Measurements from ENCODE around the gene TP63. TPM values are rescaled to one million over a fixed set of nuclear protein-coding genes. Genes with fewer than 3 reads are reported as not detected.

TP63 gene
- total and polyA plus RNA-seq, 2 donors (not counting 3 experiments of a cell fraction or from before 2014, with no cell fraction given) = not detected

DNA sequence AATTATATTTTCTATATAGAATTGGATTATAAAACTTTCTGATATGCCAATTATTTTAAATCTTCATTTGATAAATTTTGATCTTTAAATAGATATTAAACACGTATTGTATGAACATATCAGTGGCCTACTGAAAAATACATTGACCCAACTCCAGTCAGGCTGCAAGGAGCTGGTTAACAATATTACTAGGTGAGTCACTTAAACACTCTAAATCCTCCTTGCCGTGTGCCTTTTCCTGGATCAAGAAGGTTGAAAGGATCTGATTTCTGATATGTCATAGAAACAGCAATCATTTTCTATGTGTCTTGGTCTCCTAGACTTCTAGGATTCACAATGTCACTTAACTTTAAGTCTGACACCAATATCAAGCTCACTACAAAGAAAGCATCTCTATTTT lies 123.2 kb downstream of the TP63 start:
- TF ChIP-seq EZH2 (IDR thresholded peaks at IDR 0.05; ENCODE audit: borderline replicate concordance, low read depth, low read length, severe bottlenecking) (no peak), POLR2A (IDR thresholded peaks at IDR 0.05; ENCODE audit: low read depth, low read length) (no peak), GATA2 (IDR thresholded peaks at IDR 0.05; ENCODE audit: insufficient read depth, insufficient read length, low read depth, low read length) (no peak), MYC (IDR thresholded peaks at IDR 0.05; ENCODE audit: low read depth, low read length) (no peak), FOS (IDR thresholded peaks at IDR 0.05; ENCODE audit: borderline replicate concordance, insufficient read depth, low read length) (no peak)
- TF ChIP-seq, protein P1, sequence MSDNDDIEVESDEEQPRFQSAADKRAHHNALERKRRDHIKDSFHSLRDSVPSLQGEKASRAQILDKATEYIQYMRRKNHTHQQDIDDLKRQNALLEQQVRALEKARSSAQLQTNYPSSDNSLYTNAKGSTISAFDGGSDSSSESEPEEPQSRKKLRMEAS (IDR thresholded peaks at IDR 0.05; ENCODE audit: insufficient read depth, insufficient read length) = no peak
- H3K27me3 ChIP-seq (ENCODE audit: control insufficient read depth in 2 of 2, insufficient read depth in 2 of 2, low read length in 2 of 2) = no peaks in the 10 kb centered on the region
- no peak overlapping the region for H3K9ac ChIP-seq (replicated peaks; ENCODE audit: extremely low read depth, insufficient read depth, low read length)
- no TSS peak for BruUV-seq (replicated peaks)
- H3K79me2 ChIP-seq (ENCODE audit: control insufficient read depth, insufficient read depth, low read length) = no peaks in the 10 kb centered on the region
- H3K9me3 ChIP-seq (replicated peaks; ENCODE audit: control insufficient read depth, insufficient read depth, low read length) = no peaks in the 10 kb centered on the region
- no peaks in the 10 kb centered on the region for H3K4me1 ChIP-seq (ENCODE audit: control insufficient read depth, extremely low read depth, insufficient read depth, low read length)
- POLR2A ChIA-PET = no interaction called here
- H3K9me1 ChIP-seq (replicated peaks; ENCODE audit: control insufficient read depth, extremely low read depth, insufficient read depth, low read length) = no peaks in the 10 kb centered on the region
- dilution Hi-C loops (cut with MboI; ENCODE audit: extremely low pct_ligation_motif_present, low sequenced_read_pairs) (no loop called here), intact Hi-C loops (cut with micrococcal nuclease) (no loop called here)
- no peaks in the 10 kb centered on the region for H4K20me1 ChIP-seq (replicated peaks; ENCODE audit: control insufficient read depth, extremely low read depth, insufficient read depth, low read length)
- no peak for DNase-seq (ENCODE audit: low read depth, low spot score)
- H3K36me3 ChIP-seq (ENCODE audit: control insufficient read depth in 2 of 2, extremely low read depth in 1 of 2, insufficient read depth in 2 of 2, low read length in 2 of 2) = no peaks in the 10 kb centered on the region
- no peak overlapping the region for H3K27ac ChIP-seq (ENCODE audit: insufficient read depth, low read depth, low read length)
- no peak overlapping the region for H3K4me2 ChIP-seq (ENCODE audit: insufficient read depth, low read length)
- no peak overlapping the region for H3K4me3 ChIP-seq (replicated peaks in 1 of 3; ENCODE audit: insufficient read depth in 1 of 3, low read depth in 1 of 3, low read length in 3 of 3)
- FAIRE-seq = no peak
- CTCF ChIA-PET = interaction anchor here (1.5 kb wide), 1 partner anchor 194 kb away, joined by 4 read pairs; no protein-coding TSS in a partner anchor
- no peak overlapping the region for H2AFZ ChIP-seq (ENCODE audit: low read depth, low read length)

DNA sequence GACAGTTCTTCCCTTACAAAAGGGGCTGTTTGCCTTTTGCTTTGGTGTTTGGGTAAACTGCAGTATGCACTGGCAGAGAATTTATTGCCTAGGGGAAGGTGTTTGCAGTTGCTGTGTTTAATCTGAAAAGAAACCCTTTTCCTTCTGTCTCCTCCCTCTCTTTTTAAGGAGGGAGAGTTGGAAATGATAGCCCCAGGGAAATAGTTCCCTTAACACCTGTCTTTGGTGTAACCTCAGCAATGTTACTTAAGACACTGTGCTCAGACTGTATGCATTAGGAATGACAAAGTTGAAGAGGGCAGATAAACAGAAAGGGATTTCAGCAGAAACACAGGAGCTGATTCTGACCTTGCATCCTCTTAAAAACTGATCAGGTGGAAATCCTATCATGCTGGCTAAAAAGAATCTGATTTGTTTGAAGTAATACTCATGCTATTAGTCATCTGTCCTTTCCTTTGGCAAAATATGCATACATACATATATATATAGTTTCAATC lies 125.4 kb downstream of the TP63 start:
- Histone ChIP-seq H3K4me1 (ENCODE audit: control insufficient read depth, extremely low read depth, insufficient read depth, low read length) (no peaks in the 10 kb centered on the region), H2AFZ (ENCODE audit: low read depth, low read length) (no peak overlapping the region), H3K36me3 (ENCODE audit: control insufficient read depth in 2 of 2, extremely low read depth in 1 of 2, insufficient read depth in 2 of 2, low read length in 2 of 2) (no peaks in the 10 kb centered on the region), H3K79me2 (ENCODE audit: control insufficient read depth, insufficient read depth, low read length) (no peaks in the 10 kb centered on the region), H3K9me1 (replicated peaks; ENCODE audit: control insufficient read depth, extremely low read depth, insufficient read depth, low read length) (no peaks in the 10 kb centered on the region), H3K27me3 (ENCODE audit: control insufficient read depth in 2 of 2, insufficient read depth in 2 of 2, low read length in 2 of 2) (no peaks in the 10 kb centered on the region), H4K20me1 (replicated peaks; ENCODE audit: control insufficient read depth, extremely low read depth, insufficient read depth, low read length) (no peaks in the 10 kb centered on the region), H3K9me3 (replicated peaks; ENCODE audit: control insufficient read depth, insufficient read depth, low read length) (no peaks in the 10 kb centered on the region), H3K9ac (replicated peaks; ENCODE audit: extremely low read depth, insufficient read depth, low read length) (no peak overlapping the region), H3K4me3 (replicated peaks in 1 of 3; ENCODE audit: insufficient read depth in 1 of 3, low read depth in 1 of 3, low read length in 3 of 3) (no peak overlapping the region), H3K4me2 (ENCODE audit: insufficient read depth, low read length) (no peak overlapping the region), H3K27ac (ENCODE audit: insufficient read depth, low read depth, low read length) (no peak overlapping the region)
- DNase-seq (ENCODE audit: low read depth, low spot score) (no peak), FAIRE-seq (no peak)
- dilution Hi-C loops (cut with MboI; ENCODE audit: extremely low pct_ligation_motif_present, low sequenced_read_pairs) (no loop called here), intact Hi-C loops (cut with micrococcal nuclease) (no loop called here)
- BruUV-seq (replicated peaks) = no TSS peak
- no peak for TF ChIP-seq EZH2 (IDR thresholded peaks at IDR 0.05; ENCODE audit: borderline replicate concordance, low read depth, low read length, severe bottlenecking)
- no peak for TF ChIP-seq POLR2AphosphoS5 (IDR thresholded peaks at IDR 0.05; ENCODE audit: insufficient read depth, low read depth, low read length)
- no peak for TF ChIP-seq GATA2 (IDR thresholded peaks at IDR 0.05; ENCODE audit: insufficient read depth, insufficient read length, low read depth, low read length)
- no peak for TF ChIP-seq FOS (IDR thresholded peaks at IDR 0.05; ENCODE audit: borderline replicate concordance, insufficient read depth, low read length)
- no peak for TF ChIP-seq POLR2A (IDR thresholded peaks at IDR 0.05; ENCODE audit: low read depth, low read length)
- TF ChIP-seq MYC (IDR thresholded peaks at IDR 0.05; ENCODE audit: low read depth, low read length) = no peak
- TF ChIP-seq, protein P2, sequence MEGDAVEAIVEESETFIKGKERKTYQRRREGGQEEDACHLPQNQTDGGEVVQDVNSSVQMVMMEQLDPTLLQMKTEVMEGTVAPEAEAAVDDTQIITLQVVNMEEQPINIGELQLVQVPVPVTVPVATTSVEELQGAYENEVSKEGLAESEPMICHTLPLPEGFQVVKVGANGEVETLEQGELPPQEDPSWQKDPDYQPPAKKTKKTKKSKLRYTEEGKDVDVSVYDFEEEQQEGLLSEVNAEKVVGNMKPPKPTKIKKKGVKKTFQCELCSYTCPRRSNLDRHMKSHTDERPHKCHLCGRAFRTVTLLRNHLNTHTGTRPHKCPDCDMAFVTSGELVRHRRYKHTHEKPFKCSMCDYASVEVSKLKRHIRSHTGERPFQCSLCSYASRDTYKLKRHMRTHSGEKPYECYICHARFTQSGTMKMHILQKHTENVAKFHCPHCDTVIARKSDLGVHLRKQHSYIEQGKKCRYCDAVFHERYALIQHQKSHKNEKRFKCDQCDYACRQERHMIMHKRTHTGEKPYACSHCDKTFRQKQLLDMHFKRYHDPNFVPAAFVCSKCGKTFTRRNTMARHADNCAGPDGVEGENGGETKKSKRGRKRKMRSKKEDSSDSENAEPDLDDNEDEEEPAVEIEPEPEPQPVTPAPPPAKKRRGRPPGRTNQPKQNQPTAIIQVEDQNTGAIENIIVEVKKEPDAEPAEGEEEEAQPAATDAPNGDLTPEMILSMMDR (IDR thresholded peaks at IDR 0.05; ENCODE audit: extremely low read depth in 1 of 2, insufficient read depth in 1 of 2, low read depth in 1 of 2, low read length in 2 of 2) = no peak
- TF ChIP-seq JUN (IDR thresholded peaks at IDR 0.05; ENCODE audit: borderline replicate concordance, insufficient read depth, insufficient read length, low read depth) = no peak
- TF ChIP-seq, protein P1 (IDR thresholded peaks at IDR 0.05; ENCODE audit: insufficient read depth, insufficient read length) = no peak
- POLR2A ChIA-PET = no interaction called here
- CTCF ChIA-PET = interaction anchor here (1.3 kb wide), 1 partner anchor 16 kb away, joined by 3 read pairs; no protein-coding TSS in a partner anchor

Data from endothelial cell of umbilical vein (primary cell).